Gastrocnemius medialis (tissue), 4 donors: ENCODE results near the gene BCR. TPM values are rescaled to one million over a fixed set of nuclear protein-coding genes. Genes with fewer than 3 reads are reported as not detected.

Experiments
- ATAC-seq, 2 donors: fragments of 150-250 bp; one replicate each; pipeline ENCODE4 v1.9.1; 2016
- DNase-seq, 2 donors: peaks; one replicate each; pipeline ENCODE4 v3.0.0-alpha.2; 2019
- H3K27ac ChIP-seq, 4 donors: fragments of 200-600 bp; sonication (generic); 1 replicate in 1 of 4; 2 replicates in 3 of 4; pipeline ENCODE4 v1.5.1; 2016 to 2018; ENCODE audit warnings: mild to moderate bottlenecking in 2 of 4, moderate library complexity in 1 of 4
- H3K27me3 ChIP-seq, 3 donors: fragments of 200-600 bp; sonication (generic) in 2 of 3; 1 replicate in 1 of 3; 2 replicates in 2 of 3; pipeline versions ENCODE4 v1.5.1 to v1.6.0; 2016 to 2019; ENCODE audit warnings: mild to moderate bottlenecking in 1 of 3, moderate library complexity in 1 of 3
- H3K36me3 ChIP-seq, 2 donors: fragments of 200-600 bp; sonication (generic) in 1 of 2; one replicate each; pipeline ENCODE4 v1.5.1; 2017 to 2018
- H3K4me1 ChIP-seq, 2 donors: fragments of 200-600 bp; sonication (generic) in 1 of 2; one replicate each; pipeline ENCODE4 v1.5.1; 2016 to 2017; ENCODE audit warnings: mild to moderate bottlenecking in 2 of 2
- H3K4me3 ChIP-seq, 4 donors: fragments of 200-600 bp; sonication (generic) in 3 of 4; 1 replicate in 1 of 4; 2 replicates in 3 of 4; pipeline ENCODE4 v1.5.1; 2016 to 2019; ENCODE audit warnings: mild to moderate bottlenecking in 2 of 4
- H3K9me3 ChIP-seq, 3 donors: fragments of 200-600 bp; sonication (generic) in 2 of 3; 1 replicate in 1 of 3; 2 replicates in 2 of 3; pipeline ENCODE4 v1.5.1; 2016 to 2019
- CTCF ChIP-seq, 5 experiments: fragments of 450-650 bp in 3 of 5; fragments of 200-600 bp in 2 of 5; sonication (generic) in 2 of 5; IDR thresholded peaks in 4 of 5; conservative IDR thresholded peaks in 1 of 5; 1 replicate in 4 of 5; 2 replicates in 1 of 5; pipeline ENCODE4 v1.5.1; 2016 to 2019; ENCODE audit warnings: antibody characterized with exemption in 5 of 5, mild to moderate bottlenecking in 3 of 5, moderate library complexity in 3 of 5
- POLR2A ChIP-seq, 2 donors: fragments of 450-650 bp; IDR thresholded peaks; one replicate each; pipeline ENCODE4 v1.6.1; 2017; ENCODE audit warnings: antibody characterized with exemption in 2 of 2, mild to moderate bottlenecking in 2 of 2, moderate library complexity in 2 of 2
- in situ Hi-C, 4 donors: fragments of 200-750 bp; cut with MboI; loops; one replicate each; pipeline versions ENCODE4 v1.15.0 to v1.8.0; 2017; ENCODE audit warnings: low sequenced_read_pairs in 4 of 4
- intact Hi-C: fragments of 100-400 bp; cut with DNase I; formaldehyde crosslinking; loops from one replicate; pipeline ENCODE4 v1.15.1; 2023; ENCODE audit warnings: low total_unique reads
- total RNA-seq, 4 donors: library from RNA; depleted of rRNA; stranded (reverse); fragments of >200 nt; gene quantifications; one replicate each; pipeline versions ENCODE4 v1.1.0 to v1.2.3, GENCODE V29; 2016

The BCR gene
- total RNA-seq, 4 donors from 2014 or later: 10.3 to 13.0 (median 12.4) TPM

GRCh38 chr22:23226497-23226850 lies 46.2 kb downstream of the BCR start:
- H3K27me3 ChIP-seq: peaks cover 0 to 16% (median 5%) of the 10 kb centered on the region in 3 donors
- intact Hi-C loops (no loop called here), in situ Hi-C loops (no loop called here)
- H3K9me3 ChIP-seq: peaks cover 0 to 9% (median 6%) of the 10 kb centered on the region in 3 donors
- H3K36me3 ChIP-seq: no peaks in the 10 kb centered on the region
- H3K27ac ChIP-seq: peak overlapping the region; percentile 26 to 68 (median 50)
- TF ChIP-seq CTCF (IDR thresholded peaks at IDR 0.05 in 4 of 5, conservative IDR thresholded peaks at IDR 0.05 in 1 of 5) (no peak), POLR2A (IDR thresholded peaks at IDR 0.05) (no peak)
- ATAC-seq (no peak), DNase-seq (no peak)
- H3K4me3 ChIP-seq: no peak overlapping the region
- peaks cover 0 to 20% of the 10 kb centered on the region in 2 donors for H3K4me1 ChIP-seq

GRCh38 chr22:23227380-23227779 lies 47.1 kb downstream of the BCR start:
- Histone ChIP-seq H3K36me3 (no peaks in the 10 kb centered on the region), H3K27me3 (peaks cover 0 to 15% (median 4%) of the 10 kb centered on the region in 3 donors), H3K4me3 (no peak overlapping the region), H3K4me1 (peaks cover 0 to 20% of the 10 kb centered on the region in 2 donors), H3K9me3 (peaks cover 0 to 9% (median 6%) of the 10 kb centered on the region in 3 donors), H3K27ac (peak overlapping the region in 2 of 4 donors; percentile 53 to 68)
- intact Hi-C loops (no loop called here), in situ Hi-C loops (no loop called here)
- DNase-seq: no peak
- TF ChIP-seq CTCF (IDR thresholded peaks at IDR 0.05 in 4 of 5, conservative IDR thresholded peaks at IDR 0.05 in 1 of 5): no peak
- no peak for ATAC-seq

- DNase-seq (no peak), ATAC-seq (no peak)
- in situ Hi-C loops: no loop called here
- Histone ChIP-seq H3K9me3 (peaks cover 0 to 9% (median 6%) of the 10 kb centered on the region in 3 donors), H3K36me3 (no peaks in the 10 kb centered on the region), H3K4me1 (peaks cover 0 to 20% of the 10 kb centered on the region in 2 donors), H3K4me3 (no peak overlapping the region), H3K27me3 (peaks cover 2 to 15% (median 8%) of the 10 kb centered on the region in 3 donors), H3K27ac (no peak overlapping the region)
- intact Hi-C loops: no loop called here
- TF ChIP-seq CTCF (IDR thresholded peaks at IDR 0.05 in 4 of 5, conservative IDR thresholded peaks at IDR 0.05 in 1 of 5) (no peak), POLR2A (IDR thresholded peaks at IDR 0.05) (no peak)
Measured at GRCh38 chr22:23228503-23228902, 48.2 kb downstream of the BCR start.

- Histone ChIP-seq H3K9me3 (peaks cover 0 to 9% (median 6%) of the 10 kb centered on the region in 3 donors), H3K27ac (no peak overlapping the region), H3K27me3 (peaks cover 2 to 24% (median 14%) of the 10 kb centered on the region in 3 donors), H3K36me3 (no peaks in the 10 kb centered on the region), H3K4me1 (peaks cover 0 to 20% of the 10 kb centered on the region in 2 donors), H3K4me3 (no peak overlapping the region)
- intact Hi-C loops (no loop called here), in situ Hi-C loops (no loop called here)
- TF ChIP-seq POLR2A (IDR thresholded peaks at IDR 0.05) (no peak), CTCF (IDR thresholded peaks at IDR 0.05 in 4 of 5, conservative IDR thresholded peaks at IDR 0.05 in 1 of 5) (no peak)
- no peak for ATAC-seq
- DNase-seq: no peak
Measured at GRCh38 chr22:23229646-23230045, 49.3 kb downstream of the BCR start.
